Fibroblast of gingiva (primary cell): ENCODE measurements around the gene MFSD12.
"Not testable (repeated sequence)": the region's sequence is repeated elsewhere in the genome, so short reads cannot be mapped to it uniquely, and the experiment has no call there.

Experiments used
- DNase-seq: peaks from one replicate; pipeline ENCODE4 v3.0.0-alpha.2; 2011; ENCODE audit warnings: low read depth

The MFSD12 gene

GRCh38 chr19:3584036-3584802 lies 26.8 kb upstream of the MFSD12 start:
- not testable (repeated sequence) for DNase-seq

- not testable (repeated sequence) for DNase-seq
Observed at GRCh38 chr19:3581792-3582191, 24.4 kb upstream of the MFSD12 start.

DNA sequence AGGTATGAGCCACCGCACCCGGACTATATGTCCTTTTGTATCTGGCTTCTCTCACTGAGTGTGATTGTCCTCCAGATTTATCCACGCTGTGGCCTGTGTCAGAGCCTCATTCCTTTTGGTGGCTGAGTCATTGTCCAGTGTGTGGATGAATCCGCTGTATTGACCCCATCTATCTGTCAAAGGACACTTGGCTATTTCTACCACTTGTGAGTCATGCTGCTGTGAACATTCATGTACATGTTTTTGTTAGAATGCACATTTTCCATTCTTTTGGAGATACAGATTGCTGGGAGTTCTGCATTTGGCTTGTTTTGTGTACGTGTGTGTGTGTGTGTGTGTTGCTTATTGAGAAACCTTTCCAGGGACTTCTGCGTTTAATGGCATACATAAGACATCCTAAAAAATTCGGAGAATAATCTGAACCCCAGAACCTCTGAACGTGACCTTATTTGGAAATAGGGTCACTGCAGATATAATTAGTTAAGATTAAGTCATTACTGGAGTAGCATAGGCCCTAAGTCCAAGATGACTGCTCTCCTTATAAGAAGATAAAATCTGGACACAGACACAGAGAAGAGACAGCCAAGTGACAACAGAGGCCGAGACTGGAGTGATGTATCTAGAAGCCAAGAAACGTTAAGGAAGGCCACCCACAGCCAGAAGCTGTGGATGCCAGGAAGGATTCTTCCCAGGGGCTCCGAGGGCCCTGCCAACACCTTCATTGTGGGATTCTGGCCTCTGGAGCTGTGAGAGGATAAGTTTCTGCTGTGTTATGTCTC lies 23.0 kb upstream of the MFSD12 start:
- peak; percentile 93 for DNase-seq

DNA sequence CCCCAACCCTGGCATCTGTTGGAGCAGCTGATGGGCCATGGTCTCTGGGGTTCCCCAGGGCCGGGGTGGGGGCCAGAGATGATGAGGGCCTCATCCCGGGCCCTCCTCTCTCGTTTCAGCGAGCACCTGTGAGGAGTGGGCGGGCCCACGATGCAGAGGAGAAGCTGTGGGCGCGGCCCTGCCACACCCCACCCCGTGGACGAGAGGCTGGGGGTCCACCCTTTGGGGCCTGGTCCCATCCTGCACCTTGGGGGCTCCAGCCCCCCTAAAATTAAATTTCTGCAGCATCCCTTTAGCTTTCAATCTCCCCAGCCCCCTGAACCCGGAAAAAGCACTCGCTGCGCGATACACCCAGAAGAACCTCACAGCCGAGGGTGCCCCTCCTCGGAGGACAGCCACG lies 21.0 kb upstream of the MFSD12 start:
- no peak for DNase-seq

DNA sequence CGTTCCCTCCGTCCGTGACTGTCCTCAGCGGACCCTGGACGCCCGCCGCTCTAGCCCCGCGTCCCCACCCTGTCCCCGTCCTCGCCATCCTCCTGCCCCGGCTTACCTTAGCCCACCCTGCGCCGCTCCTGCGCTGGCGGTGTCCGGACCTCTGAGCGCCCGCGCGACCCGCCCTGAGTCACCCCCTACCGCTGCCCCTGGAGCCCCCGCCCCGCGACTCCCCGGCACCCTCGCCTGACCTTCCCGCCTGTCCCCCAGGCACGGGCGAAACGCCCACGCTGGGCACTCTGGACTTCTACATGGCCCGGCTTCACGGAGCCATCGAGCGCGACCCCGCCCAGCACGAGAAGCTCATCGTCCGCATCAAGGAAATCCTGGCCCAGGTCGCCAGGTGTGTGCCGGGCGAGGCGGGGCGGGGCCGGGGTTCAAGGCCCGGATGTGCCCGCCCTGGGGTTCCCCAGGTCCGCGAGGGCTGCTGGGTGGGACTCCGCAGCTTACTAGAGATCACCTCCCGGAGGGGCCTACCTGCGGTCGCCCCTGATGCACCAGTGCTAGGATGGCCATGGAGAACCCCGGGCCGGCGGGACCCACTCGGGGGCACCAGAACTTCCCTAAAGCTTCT lies 20.4 kb upstream of the MFSD12 start:
- DNase-seq: no peak

DNA sequence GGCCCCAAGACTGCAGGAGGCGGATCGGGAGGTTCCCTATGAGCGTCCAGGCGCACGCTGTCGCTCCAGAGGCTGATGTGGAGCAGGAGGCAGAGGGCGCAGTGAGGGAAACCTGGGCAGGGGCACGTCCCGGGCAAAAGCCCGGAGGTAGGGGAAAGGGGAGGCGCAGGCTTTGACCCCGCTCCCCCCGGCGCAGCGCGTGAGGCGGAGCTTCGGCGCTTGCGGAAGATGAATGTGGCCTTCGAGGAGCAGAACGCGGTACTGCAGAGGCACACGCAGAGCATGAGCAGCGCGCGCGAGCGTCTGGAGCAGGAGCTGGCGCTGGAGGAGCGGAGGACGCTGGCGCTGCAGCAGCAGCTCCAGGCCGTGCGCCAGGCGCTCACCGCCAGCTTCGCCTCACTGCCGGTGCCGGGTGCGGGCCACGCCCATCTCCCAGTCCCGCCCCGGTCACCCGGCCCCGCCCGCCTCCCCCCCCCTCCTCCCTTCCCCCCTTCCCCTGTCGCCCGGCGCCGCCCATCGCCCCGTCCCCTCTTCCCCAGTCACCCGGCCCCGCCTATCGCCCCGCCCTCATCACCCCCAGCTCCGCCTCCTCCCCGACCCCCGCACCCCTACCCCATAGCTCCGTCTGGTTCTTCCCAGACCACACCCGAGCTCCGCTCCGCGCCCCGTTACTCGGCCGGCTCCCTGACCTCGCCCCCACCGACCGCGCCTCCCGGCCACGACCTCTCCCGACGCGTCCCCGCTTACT lies 19.5 kb upstream of the MFSD12 start:
- peak; percentile 75 for DNase-seq

GRCh38 chr19:3575949-3576673 lies 18.7 kb upstream of the MFSD12 start:
- DNase-seq: no peak

GRCh38 chr19:3575260-3575741 lies 17.9 kb upstream of the MFSD12 start:
- no peak for DNase-seq

- peak; percentile 95 for DNase-seq
Observed at GRCh38 chr19:3573858-3574637, 16.7 kb upstream of the MFSD12 start.

GRCh38 chr19:3573162-3573857 lies 15.9 kb upstream of the MFSD12 start:
- DNase-seq: no peak

- DNase-seq: no peak
Observed at GRCh38 chr19:3572855-3573161, 15.4 kb upstream of the MFSD12 start, which contains the start of gene HMG20B. HMG20B (plus strand) TSS chr19:3572944; CDS start chr19:3573310, 366 bp downstream.

DNA sequence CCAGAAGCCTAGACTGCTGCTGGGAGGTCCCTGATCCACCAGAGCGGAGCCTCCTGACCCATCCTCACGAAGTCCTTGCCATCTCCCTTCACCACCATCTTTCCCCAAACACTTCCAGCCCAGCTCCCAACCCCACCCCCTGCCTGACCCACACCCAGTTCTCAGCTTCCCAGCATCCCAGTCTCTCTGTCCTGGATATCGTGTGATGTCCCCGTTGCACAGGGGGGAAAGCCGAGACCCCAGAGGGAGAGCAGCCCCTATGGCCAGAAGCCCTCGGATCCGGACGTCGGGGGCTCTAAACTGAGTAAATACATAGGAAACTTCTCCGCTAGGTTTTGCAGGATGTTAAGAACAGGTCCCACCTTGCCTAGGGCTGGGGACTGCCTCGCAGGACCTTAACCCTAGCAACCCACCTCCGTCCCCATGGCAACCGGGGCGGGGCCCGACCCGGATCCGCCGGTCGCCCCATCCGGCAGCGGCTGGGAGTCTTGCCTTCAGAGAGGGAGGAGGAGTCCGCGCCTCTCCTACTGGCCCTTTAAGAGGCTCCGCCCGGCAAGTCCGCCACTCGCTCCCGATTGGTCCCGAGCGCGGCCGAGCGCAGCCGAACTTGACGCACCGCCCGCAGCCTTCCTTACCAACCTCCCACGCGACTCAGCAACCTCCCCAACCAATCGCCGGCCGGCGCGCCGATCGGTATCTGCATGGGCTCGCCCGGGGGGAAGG lies 14.9 kb upstream of the MFSD12 start:
- peak; percentile 100 for DNase-seq

DNA sequence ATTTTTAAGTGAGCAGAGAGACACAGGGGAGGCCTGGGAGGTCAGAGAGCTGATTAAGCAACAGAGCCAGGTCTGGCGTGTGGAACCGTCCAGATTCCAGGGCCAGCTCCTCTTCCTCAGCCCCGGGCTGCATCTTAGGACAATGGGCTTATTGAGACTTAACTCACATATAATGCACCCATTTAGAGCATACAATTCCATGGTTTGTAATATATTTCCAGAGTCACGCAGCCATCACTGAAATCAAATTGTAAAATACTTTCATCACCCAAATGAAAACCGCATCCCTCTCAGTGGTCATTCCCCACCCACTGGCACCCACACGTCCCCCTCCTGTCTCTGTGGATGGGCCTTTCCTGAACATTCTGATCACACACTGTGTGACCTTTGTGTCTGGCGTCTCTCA lies 13.2 kb upstream of the MFSD12 start:
- DNase-seq: no peak

GRCh38 chr19:3570042-3570441 lies 12.7 kb upstream of the MFSD12 start:
- not testable (repeated sequence) for DNase-seq

- no peak for DNase-seq
Observed at GRCh38 chr19:3565139-3565538, 7.8 kb upstream of the MFSD12 start.

DNA sequence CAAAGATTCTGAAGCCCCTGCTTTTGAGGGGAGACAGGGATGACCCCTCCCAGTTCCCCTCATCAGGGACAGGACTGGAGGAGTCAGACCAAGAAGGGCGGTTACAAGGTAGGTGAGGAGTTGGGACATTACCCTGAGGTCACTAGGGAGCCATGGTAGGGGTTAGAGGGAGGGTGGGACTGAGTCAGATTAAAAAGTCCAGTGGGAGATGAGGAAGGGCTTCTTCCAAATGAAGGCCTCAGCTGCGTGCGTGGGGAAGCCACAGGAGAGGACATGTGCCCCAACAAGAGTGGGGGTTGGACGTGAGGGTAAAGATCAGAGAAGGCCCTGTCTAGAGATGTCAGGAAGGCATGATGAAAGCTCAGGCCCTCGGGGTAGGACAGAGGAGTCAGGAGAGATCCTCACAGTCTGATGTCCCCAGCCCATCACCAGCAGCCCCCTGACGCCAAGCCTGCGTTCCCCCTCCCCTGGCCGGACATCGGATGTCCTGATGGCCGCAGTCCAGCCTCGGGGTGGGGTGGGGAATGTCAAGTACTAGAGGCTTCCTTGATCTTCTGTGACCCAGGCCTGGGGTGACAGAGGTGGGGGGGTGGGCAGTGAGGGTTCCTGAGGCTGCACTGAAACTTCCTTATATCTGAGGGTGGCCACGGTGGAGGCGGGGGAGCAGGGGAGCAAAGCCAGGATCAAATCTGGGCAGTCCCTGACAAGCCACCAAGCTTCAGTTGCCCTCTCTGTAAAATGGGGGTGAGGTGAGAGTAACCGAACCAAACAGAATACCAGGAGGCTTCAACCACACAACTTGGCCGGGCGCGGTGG lies 6.5 kb upstream of the MFSD12 start:
- no peak for DNase-seq

DNA sequence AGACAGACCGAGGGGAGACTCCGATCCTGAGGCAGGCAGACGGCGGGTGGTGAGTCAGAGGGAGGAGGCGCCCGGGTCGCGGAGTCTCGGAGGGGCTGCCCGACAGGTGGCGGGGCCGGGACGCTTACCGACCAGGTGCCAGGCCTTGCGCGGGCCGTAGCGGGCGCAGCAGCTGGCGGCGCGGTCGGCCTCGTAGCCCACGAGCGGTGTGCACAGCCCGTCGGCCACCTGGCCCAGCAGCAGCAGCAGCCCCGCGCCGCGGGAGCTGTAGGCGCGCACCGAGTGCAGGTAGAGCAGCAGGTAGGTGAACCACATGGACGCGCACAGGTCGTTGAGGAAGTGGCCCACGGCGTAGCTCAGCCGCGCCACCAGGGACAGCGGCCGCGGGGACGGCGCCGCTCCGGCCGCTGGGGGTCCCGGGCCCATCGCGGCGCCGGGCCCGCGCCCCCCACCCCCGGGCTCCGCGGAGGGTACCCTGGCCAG lies 367 bp downstream of the MFSD12 start:
- DNase-seq: no peak

DNA sequence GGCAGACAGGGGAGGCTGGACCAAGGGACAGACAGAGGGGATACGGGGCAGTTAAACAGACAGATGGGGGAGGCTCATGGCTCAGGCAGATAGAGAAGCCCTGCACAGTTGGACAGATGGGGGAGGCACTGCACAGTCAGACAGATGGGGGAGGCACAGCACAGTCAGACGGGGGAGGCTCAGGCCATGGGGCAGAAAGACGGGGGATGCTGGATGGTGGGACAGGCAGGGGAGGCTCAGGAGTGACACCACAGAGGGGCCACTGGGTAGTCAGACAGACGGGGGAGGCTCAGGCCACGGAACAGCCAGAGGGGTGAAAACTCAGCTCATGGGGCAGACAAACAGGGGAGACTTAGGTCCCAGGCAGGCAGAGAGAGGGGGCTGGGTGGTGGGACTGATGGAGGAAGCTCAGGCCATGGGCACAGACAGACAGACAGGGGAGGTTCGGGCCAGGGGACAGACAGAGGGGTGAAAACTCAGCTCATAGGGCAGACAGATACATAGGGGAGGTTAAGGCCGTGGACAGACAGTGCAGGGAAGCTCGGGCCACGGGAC lies 886 bp downstream of the MFSD12 start:
- no peak for DNase-seq
